Mononuclear cell (primary cell): ENCODE data around the gene TENM4. TPM values are rescaled to one million over a fixed set of nuclear protein-coding genes. Genes with fewer than 3 reads are reported as not detected.

Experiments
- H3K27me3 ChIP-seq: 2 replicates; pipeline ENCODE4 v1.6.0; 2011; ENCODE audit warnings: low read length, control low read depth; ENCODE audit not compliant: insufficient read depth
- H3K4me1 ChIP-seq: 2 replicates; pipeline ENCODE4 v1.5.1; 2011; ENCODE audit warnings: mild to moderate bottlenecking, low read length, control low read depth; ENCODE audit not compliant: insufficient read depth
- H3K4me3 ChIP-seq: 2 replicates; pipeline ENCODE4 v1.5.1; 2011; ENCODE audit warnings: mild to moderate bottlenecking, low read length, moderate library complexity
- H3K9me3 ChIP-seq: 2 replicates; pipeline ENCODE4 v1.5.1; 2011; ENCODE audit warnings: low read depth, mild to moderate bottlenecking, control low read depth, low read length
- total RNA-seq: library from RNA; depleted of rRNA; stranded (reverse); fragments of >200 nt; gene quantifications from one replicate; pipeline ENCODE4 v1.2.3, GENCODE V29; 2012

The TENM4 gene
- total RNA-seq, 1 donor, result 0.63 TPM

DNA sequence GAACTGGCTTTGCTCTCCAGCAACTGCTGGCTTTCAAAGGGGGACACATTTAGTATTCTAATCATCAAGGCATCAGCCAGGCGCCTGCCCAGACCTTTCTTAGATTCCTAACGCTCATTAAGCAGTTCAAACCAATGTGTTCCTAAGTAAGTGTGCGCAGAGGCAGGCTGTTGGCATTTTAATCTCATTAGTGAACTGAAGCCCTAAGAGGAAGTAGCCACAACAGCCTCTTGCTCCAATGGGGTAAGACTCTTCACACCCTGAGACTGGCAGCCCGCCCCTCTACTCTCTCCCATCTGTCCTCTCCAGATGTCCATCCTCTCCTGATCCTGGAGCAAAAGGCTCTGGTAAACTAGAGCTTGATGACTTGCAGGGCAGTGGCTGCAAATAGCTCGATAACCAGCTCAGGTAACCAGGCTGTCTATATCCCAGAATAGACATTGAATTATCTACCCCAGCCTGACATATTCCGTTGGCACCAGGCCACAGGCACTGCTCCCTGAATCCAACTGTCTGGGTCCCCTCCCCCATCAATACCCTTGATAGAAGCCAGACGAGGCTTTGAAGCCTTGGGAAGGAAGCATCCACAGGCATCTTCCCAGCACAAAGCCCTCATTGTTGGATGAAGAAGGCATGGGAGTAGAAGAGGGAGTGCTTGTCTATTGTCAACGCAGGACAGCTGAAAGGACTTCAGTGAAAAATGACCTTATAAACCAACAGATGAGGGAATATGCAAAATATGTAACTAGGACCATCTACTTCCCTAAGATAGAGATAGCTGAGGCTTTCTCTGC, 321.1 kb downstream of the TENM4 start:
- no peaks in the 10 kb centered on the region for H3K9me3 ChIP-seq
- no peaks in the 10 kb centered on the region for H3K27me3 ChIP-seq
- no peak overlapping the region for H3K4me3 ChIP-seq
- no peaks in the 10 kb centered on the region for H3K4me1 ChIP-seq

DNA sequence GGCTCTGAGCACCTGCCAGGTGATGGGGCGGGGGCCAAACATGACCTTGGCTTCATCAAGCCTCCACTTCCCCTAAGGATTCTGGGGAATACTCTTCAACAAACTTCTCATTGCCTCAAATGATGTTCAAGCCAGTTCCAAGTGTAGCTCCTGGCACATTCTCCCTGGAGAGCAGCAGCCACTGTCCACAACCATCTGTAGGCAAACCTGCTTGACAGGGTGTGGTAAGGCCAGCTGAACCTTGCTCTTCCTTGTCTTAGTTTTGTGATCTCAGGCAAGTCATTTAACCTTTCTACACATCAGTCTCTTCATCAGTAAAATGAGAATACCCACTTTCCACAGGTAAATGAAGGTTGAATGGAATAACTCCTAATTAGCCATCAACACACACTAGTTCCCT, 323.3 kb downstream of the TENM4 start:
- Histone ChIP-seq H3K4me1 (no peaks in the 10 kb centered on the region), H3K27me3 (no peaks in the 10 kb centered on the region), H3K4me3 (no peak overlapping the region), H3K9me3 (no peaks in the 10 kb centered on the region)

DNA sequence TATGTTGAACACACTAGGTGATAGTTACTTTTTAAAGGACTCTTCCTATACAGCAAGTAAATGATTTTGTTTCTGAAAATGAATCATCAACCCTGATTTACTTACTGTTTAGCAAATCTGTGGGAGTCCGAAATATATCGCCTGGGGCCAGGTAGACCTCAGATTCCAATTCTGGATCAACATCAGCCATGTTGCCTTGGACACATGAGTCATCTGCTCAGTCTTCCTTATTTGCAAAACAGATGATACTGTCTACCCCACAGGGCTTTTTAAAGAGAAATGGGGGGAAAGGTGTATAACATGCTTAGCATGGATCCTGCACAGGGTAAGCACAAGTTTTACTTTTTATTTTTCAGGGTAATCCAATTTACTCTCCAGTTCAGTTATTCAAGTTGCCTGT, 324.2 kb downstream of the TENM4 start:
- no peak overlapping the region for H3K4me3 ChIP-seq
- H3K27me3 ChIP-seq, result no peaks in the 10 kb centered on the region
- no peaks in the 10 kb centered on the region for H3K9me3 ChIP-seq
- H3K4me1 ChIP-seq, result no peaks in the 10 kb centered on the region

DNA sequence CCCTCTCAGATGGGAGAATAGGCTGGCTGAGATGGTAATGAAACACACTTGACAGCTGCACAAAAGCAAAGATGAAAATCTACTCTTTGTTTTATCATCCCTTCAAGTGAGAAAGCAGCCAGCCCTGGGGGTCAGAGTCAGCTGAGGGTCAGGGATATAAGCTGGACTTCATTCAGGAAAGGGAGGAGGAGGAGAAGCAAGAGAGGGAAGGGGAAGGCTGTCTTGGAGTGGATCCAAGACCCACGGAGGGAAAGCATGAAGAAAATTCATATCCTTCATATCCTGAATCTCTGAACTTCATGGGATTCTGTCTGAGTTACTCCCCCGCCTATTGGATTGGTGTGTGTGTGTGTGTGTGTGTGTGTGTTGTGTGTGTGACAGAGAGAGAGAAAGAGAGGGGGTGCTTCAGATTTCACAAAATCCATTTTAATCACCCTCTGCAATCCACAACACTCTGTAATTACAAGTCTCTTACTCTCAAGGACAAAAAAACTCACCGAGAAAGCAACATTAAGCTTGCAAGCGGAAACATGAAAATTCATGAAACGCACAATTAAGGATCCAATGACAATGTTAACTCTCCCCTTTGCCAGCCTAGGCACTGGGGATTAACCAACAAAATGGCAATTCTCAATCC, 327.7 kb downstream of the TENM4 start:
- H3K4me1 ChIP-seq, result no peaks in the 10 kb centered on the region
- H3K4me3 ChIP-seq, result no peak overlapping the region
- H3K9me3 ChIP-seq, result no peaks in the 10 kb centered on the region
- no peaks in the 10 kb centered on the region for H3K27me3 ChIP-seq

DNA sequence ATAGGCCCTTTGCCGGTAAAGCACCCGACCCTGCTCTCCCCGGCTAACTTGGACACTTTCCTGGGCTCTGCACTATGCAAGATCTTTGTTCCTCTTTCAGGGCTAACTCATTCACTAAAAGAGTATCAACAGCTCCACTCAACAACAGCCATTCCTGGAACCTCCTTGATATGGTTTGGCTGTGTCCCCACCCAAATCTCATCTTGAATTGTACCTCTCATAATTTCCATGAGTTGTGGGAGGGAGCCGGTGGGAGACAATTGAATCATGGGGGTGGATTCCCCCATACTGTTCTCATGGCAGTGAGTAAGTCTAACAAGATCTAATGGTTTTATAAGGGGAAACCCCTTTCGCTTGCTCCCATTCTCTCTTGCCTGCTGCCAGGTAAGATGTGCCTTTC, 330.0 kb downstream of the TENM4 start:
- H3K4me1 ChIP-seq, result no peaks in the 10 kb centered on the region
- H3K4me3 ChIP-seq, result no peak overlapping the region
- H3K9me3 ChIP-seq, result no peaks in the 10 kb centered on the region
- no peaks in the 10 kb centered on the region for H3K27me3 ChIP-seq

DNA sequence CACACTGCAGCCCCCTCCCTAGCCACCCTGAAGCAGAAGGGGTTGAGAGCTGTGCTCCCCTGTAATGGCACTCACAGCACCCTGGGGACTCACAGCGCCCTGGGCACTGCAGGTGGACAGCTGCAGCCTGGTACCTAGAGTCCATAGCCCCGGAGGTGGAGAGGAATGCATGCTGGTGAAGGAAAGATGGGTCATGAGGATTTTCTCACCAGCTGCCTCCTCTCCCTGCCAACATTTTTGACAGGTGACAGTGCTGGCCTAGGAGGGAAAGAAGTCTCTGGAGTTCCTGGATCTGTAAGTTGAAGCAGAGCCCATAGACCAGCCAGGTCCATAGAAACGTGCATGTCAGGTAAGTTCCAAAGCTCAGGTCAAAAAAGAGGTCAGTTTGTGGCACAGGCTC, 330.5 kb downstream of the TENM4 start:
- H3K9me3 ChIP-seq, result no peaks in the 10 kb centered on the region
- H3K27me3 ChIP-seq, result no peaks in the 10 kb centered on the region
- no peak overlapping the region for H3K4me3 ChIP-seq
- H3K4me1 ChIP-seq, result no peaks in the 10 kb centered on the region

DNA sequence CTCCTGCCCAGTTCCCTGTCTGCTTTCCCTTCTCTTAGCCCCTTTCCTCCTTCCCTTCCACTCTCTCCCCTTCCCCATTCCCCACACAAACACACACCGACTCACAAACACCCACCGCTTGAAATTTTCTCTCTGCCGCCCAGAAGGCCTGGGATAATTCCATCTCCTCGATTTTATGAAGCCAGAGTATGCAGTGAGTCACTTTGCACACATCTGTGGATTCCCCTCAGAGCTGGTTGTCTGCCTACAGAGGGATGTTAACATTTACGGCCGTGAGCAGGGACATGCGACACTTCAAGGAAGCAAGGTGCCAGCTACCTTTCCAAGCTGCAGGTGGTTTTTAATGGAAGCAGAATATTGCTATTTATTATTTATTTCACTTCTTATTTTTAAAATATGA, 332.0 kb downstream of the TENM4 start:
- Histone ChIP-seq H3K27me3 (no peaks in the 10 kb centered on the region), H3K4me3 (no peak overlapping the region), H3K9me3 (no peaks in the 10 kb centered on the region), H3K4me1 (no peaks in the 10 kb centered on the region)

DNA sequence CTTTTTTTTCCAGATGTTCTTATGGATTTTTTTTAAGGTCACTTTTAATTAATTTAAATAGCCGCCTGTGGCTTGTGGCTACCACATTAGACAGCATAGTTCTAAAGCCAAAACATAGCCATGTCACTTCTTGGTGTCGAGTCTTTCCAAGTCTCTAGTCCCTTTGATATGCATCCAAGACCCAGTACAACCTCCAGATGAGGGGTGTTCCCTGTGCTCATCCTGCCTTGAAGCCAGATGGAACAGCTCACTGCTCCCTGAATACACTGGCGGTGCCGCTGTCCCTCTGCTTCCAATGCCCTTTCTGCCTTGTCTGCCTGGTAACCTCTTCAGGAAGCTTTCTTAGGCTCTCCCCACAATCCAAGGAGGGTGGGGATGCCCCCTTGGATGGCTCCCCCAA, 338.0 kb downstream of the TENM4 start:
- H3K9me3 ChIP-seq, result no peaks in the 10 kb centered on the region
- H3K27me3 ChIP-seq, result no peaks in the 10 kb centered on the region
- H3K4me3 ChIP-seq, result no peak overlapping the region

DNA sequence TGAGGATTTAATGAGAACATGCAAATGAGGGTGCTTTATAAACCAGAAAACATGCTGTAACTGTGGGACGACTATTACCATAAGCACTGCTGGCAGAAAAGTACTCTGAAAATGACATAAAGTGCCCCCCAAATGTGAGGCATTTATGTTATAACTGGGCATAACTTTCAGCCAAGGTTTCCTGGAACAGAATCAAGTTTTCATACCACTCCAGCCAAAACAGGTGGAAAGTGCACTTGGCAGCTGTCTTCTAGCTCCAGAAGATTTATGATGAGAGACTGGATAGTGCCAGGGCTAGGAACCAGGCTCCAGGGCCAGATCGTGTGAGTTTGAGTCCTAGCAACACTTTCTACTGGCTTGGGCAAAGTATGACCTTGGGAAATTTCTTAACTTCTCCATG, 339.2 kb downstream of the TENM4 start:
- Histone ChIP-seq H3K27me3 (no peaks in the 10 kb centered on the region), H3K4me1 (no peaks in the 10 kb centered on the region), H3K9me3 (no peaks in the 10 kb centered on the region), H3K4me3 (no peak overlapping the region)

More for the DNA sequence above, 338.0 kb downstream of the TENM4 start:
- no peaks in the 10 kb centered on the region for H3K4me1 ChIP-seq

DNA sequence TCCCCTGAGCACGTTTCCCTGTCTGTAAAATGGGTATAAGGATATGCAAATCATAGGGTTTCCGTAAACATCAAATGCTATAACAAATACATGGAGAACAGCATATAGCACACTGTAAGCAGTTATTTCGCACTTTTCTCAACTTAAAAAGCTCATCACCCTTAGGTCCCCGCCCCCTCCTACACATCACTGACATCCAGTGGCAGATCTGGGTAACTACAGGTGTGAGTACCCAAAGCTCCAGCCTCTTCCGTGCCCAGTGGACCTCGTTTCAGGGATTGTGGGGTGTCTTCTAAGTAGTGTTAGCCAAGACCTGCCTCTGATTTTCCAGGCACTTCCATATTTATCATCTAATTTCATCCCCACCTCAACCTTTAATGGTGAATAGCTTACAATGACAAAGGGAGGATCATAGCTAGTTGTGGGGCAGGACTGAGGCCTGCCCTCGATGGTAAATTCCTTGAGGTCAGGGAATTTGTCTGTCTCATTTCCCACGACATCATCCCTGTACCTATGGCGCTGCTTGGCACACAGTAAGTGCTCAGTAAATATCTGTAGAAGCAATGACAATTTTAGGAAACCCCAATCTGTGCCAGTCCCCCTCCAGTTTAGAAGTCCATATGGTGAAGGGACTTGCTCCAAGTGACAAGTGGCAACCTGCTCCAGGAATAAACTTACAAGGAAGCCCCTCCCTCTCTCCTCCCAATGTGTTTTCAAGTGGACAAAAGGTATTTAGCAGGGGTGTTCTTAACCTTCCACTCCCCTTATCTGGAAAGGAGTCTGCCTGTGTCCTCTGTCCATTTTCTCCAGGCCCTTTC, 340.5 kb downstream of the TENM4 start:
- Histone ChIP-seq H3K27me3 (no peaks in the 10 kb centered on the region), H3K4me1 (no peaks in the 10 kb centered on the region), H3K4me3 (no peak overlapping the region), H3K9me3 (no peaks in the 10 kb centered on the region)

DNA sequence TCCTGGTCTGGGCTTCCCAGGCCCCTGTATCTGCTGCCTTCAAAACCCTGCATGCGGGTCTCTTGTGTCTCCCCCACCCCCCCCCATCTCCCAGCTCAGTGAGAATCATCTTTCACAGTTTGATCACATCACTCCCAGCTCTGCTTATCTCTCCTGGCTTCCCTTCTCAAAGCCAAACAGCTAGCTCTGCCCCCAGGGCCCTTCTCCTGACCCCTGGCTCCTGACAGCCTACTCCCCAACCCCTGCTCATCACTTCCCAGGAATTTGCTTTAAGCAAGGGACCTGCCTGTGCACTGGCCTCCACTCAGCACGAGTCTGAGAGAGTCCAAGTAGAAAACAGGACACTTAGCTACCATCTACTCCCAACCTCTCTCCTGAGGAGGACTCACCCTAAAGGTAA, 342.7 kb downstream of the TENM4 start:
- H3K4me1 ChIP-seq, result no peaks in the 10 kb centered on the region
- H3K4me3 ChIP-seq, result no peak overlapping the region
- no peaks in the 10 kb centered on the region for H3K9me3 ChIP-seq
- no peaks in the 10 kb centered on the region for H3K27me3 ChIP-seq

DNA sequence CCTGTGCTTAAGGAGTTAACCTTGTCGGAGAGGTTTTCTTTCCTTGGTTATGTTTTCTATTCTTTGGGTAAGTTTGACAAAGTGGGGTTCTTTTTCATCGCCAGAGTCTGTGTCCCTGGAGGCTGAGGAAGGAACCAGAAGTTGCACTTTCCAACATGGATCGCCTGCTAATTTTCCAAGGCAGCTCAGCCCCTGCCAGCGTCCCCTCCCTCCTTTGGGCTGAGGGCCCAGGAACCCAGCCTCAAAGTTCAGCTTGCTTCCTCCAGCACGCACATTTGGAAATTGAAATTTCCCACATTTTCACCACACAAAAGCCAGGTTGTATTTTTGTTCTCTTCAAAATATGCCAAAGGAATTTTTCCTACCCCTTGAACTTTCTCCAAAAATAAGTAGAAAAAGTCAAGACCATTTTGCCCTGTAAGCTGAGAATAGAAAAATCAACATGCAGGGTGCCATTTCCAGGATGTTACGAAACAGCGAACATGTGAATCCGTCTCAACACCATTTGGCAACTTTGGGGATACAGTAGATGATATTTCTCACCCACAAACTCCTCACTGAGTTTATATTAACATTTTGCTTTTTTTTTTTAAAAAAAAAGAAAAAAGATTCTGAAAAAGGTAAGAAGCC, 343.5 kb downstream of the TENM4 start:
- H3K4me1 ChIP-seq, result no peaks in the 10 kb centered on the region
- H3K9me3 ChIP-seq, result no peaks in the 10 kb centered on the region
- no peaks in the 10 kb centered on the region for H3K27me3 ChIP-seq
- no peak overlapping the region for H3K4me3 ChIP-seq

DNA sequence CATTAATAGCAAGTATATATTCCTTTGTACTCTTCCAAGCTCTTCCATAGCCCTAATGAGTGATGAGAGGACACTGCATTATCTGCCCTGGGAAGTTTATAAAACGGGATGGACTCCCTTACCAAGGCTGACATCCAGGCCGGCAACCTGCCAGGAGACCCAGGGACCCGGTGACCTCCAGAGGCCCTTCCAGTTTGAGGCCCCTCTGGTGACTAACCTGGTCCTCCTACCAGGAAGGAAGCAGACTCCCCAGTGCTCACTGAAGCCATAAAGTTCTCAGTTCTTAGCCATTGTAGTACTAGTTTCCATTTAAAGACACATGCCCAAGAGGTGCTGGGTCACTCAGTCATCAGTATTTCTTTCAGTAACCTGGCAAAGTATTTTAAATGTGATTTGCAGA, 345.4 kb downstream of the TENM4 start:
- Histone ChIP-seq H3K9me3 (no peaks in the 10 kb centered on the region), H3K27me3 (no peaks in the 10 kb centered on the region), H3K4me3 (no peak overlapping the region), H3K4me1 (no peaks in the 10 kb centered on the region)

DNA sequence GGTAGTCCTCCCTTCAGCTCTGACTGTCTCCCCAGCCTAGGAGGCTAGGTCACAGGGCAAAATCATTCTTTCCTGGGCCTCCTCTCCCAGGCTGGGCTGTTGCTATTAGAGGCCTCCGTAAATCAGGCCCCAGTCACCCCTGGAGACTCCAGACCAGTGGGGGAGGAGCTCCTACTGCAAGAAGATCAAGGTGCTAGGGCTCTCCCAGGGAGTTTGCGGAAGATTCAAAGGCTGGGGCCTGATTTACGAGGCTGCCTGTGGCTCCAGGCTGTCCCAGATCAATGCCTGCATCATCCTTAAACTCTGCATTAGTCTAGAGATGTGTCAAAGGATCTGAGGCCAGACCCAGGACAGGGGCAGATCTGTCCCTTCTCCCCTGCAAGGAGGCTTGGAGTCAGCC, 346.2 kb downstream of the TENM4 start:
- Histone ChIP-seq H3K9me3 (no peaks in the 10 kb centered on the region), H3K27me3 (no peaks in the 10 kb centered on the region), H3K4me1 (no peaks in the 10 kb centered on the region), H3K4me3 (no peak overlapping the region)

DNA sequence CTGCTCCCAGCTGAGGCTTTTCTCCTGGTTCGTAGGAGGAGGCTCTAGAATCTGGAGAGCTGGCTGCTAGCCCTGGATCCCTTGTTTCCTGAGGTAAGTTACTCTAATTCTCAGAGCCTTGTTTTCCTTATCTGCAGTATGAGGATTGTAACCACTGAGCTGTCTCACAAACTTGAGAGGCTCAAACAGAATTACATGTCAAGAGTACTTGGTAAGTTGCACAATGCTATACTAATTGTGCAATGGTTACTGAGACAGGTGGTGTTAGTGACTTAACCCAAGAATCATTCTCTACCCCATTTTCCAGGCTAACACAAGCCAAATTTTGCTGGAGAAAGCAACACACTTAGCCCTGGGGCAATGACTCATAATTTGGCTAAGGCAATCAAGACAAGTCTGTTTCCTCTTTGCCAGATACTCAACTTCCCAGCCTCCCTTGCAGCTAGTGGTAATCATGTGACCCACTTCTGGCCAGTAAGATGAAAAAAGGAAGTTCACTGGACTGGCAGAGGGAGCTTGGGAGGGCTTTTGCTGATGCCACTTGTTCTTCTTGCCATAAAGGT, 348.0 kb downstream of the TENM4 start:
- no peak overlapping the region for H3K4me3 ChIP-seq
- no peaks in the 10 kb centered on the region for H3K4me1 ChIP-seq
- H3K27me3 ChIP-seq, result no peaks in the 10 kb centered on the region
- no peaks in the 10 kb centered on the region for H3K9me3 ChIP-seq
